Vagina (tissue), 2 donors: ENCODE results near the gene DAZAP1.

Source experiments
- CTCF ChIP-seq, 3 experiments: fragments of 450-650 bp in 2 of 3; fragments of 200-600 bp in 1 of 3; sonication (generic) in 1 of 3; IDR thresholded peaks; one replicate each; pipeline ENCODE4 v1.5.1; 2017 to 2019; ENCODE audit warnings: antibody characterized with exemption in 3 of 3, mild to moderate bottlenecking in 2 of 3, moderate library complexity in 2 of 3
- POLR2AphosphoS5 ChIP-seq, 2 donors: sonication (generic); formaldehyde crosslinking; IDR thresholded peaks; one replicate each; pipeline ENCODE4 v1.9.0; 2017; ENCODE audit warnings: antibody characterized with exemption in 2 of 2, mild to moderate bottlenecking in 2 of 2, low read depth in 1 of 2; ENCODE audit not compliant: insufficient read depth in 1 of 2

- TF ChIP-seq CTCF (IDR thresholded peaks at IDR 0.05) (no peak), POLR2AphosphoS5 (IDR thresholded peaks at IDR 0.05; ENCODE audit: insufficient read depth in 1 of 2, low read depth in 1 of 2) (no peak)
Observed at GRCh38 chr19:1418496-1418775, 11.1 kb downstream of the DAZAP1 start.
